Parathyroid adenoma (tissue), 2 donors: ENCODE data around the gene NKX2-2.
A peak's percentile ranks its signal among the peaks of the same experiment; 100 is the strongest.

Experiments used
- H2AFZ ChIP-seq: fragments of 300-600 bp; sonication (generic); one replicate; pipeline ENCODE4 v1.7.0; 2017; ENCODE audit warnings: antibody characterized with exemption, mild to moderate bottlenecking
- H3K27ac ChIP-seq: fragments of 300-600 bp; sonication (generic); one replicate; pipeline ENCODE4 v1.7.0; 2017
- H3K27me3 ChIP-seq: fragments of 300-600 bp; sonication (generic); one replicate; pipeline ENCODE4 v1.7.0; 2017; ENCODE audit warnings: low read length; ENCODE audit not compliant: control insufficient read depth, insufficient read depth
- H3K36me3 ChIP-seq: fragments of 300-600 bp; sonication (generic); one replicate; pipeline ENCODE4 v1.7.0; 2017; ENCODE audit warnings: low read length; ENCODE audit not compliant: control insufficient read depth, insufficient read depth
- H3K4me1 ChIP-seq: fragments of 300-600 bp; sonication (generic); one replicate; pipeline ENCODE4 v1.7.0; 2017; ENCODE audit warnings: control low read depth
- H3K4me2 ChIP-seq: fragments of 300-600 bp; sonication (generic); one replicate; pipeline ENCODE4 v1.7.0; 2017; ENCODE audit warnings: low read length
- H3K4me3 ChIP-seq: fragments of 300-600 bp; sonication (generic); one replicate; pipeline ENCODE4 v1.7.0; 2017; ENCODE audit warnings: low read depth, low read length
- H3K79me2 ChIP-seq: fragments of 300-600 bp; sonication (generic); one replicate; pipeline ENCODE4 v1.7.0; 2017; ENCODE audit warnings: control low read depth
- H3K9ac ChIP-seq: fragments of 300-600 bp; sonication (generic); one replicate; pipeline ENCODE4 v1.7.0; 2017; ENCODE audit warnings: mild to moderate bottlenecking
- H3K9me3 ChIP-seq: fragments of 300-600 bp; sonication (generic); one replicate; pipeline ENCODE4 v1.7.0; 2017; ENCODE audit warnings: low read length; ENCODE audit not compliant: control insufficient read depth
- CTCF ChIP-seq: fragments of 300-600 bp; sonication (generic); IDR thresholded peaks from one replicate; pipeline ENCODE4 v1.7.0; 2017; ENCODE audit warnings: antibody characterized with exemption, mild to moderate bottlenecking
- donor health status: primary hyperparathyroidism.

Gene NKX2-2

DNA sequence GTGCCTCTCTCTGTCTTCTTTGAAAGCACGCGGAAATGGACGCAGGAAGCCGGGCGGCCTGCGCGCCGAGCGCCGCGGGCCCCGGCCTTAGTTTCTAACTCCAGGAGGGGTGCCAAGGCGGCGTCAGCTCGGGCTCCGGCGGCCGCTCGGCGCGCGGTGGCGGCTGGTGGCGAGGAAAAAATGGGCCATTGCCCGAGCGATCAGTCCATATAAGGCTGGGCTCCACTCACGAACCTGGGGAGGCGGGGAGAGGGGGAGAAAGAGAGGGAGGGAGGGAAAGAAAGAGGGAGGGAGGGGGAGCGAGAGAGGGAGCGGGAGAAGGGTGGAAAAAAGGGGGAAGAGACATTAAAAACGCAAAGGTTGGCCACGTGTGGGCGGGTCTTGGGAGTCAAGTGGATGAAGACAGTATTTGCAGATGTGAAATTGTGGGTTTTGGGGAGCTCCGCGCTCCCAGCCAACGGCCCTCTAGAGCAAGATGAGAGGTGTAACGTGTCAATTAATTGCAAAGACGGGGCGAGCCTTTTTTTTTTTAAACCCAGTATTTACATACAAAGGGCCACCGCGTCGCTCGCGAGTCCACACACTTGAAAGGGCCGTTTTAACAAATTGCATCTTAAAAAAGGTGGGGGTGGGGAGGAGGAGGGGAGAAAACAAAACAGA is at the start of gene NKX2-2:
Gene NKX2-2, minus strand, starts transcription at position 184 of the 660 bp plus-strand sequence. CDS start 395 bp downstream, outside the sequence.
- Histone ChIP-seq H3K9me3 (no peaks in the 10 kb centered on the region), H3K36me3 (no peaks in the 10 kb centered on the region), H3K27ac (no peak within 1 kb of the TSS), H3K4me3 (peak within 1 kb of the TSS; percentile 11), H3K79me2 (no peaks in the 10 kb centered on the region), H3K4me2 (peak within 1 kb of the TSS; percentile 44), H2AFZ (peak within 1 kb of the TSS; percentile 5), H3K27me3 (peaks cover 49% of the 10 kb centered on the region), H3K4me1 (no peaks in the 10 kb centered on the region), H3K9ac (no peak within 1 kb of the TSS)
- no peak for TF ChIP-seq CTCF

- H3K27ac ChIP-seq = no peak overlapping the region
- H2AFZ ChIP-seq = no peak overlapping the region
- H3K9ac ChIP-seq = no peak overlapping the region
- TF ChIP-seq CTCF = no peak
- H3K4me1 ChIP-seq = no peaks in the 10 kb centered on the region
- H3K79me2 ChIP-seq = no peaks in the 10 kb centered on the region
- H3K4me3 ChIP-seq = no peak overlapping the region
- H3K4me2 ChIP-seq = no peak overlapping the region
- H3K36me3 ChIP-seq = no peaks in the 10 kb centered on the region
- no peaks in the 10 kb centered on the region for H3K9me3 ChIP-seq
- H3K27me3 ChIP-seq = no peaks in the 10 kb centered on the region
Measured at GRCh38 chr20:21562656-21563055, 48.8 kb upstream of the NKX2-2 start.

- Histone ChIP-seq H3K27me3 (no peaks in the 10 kb centered on the region), H2AFZ (no peak overlapping the region), H3K9ac (no peak overlapping the region)
Measured at GRCh38 chr20:21559305-21559704, 45.4 kb upstream of the NKX2-2 start.

GRCh38 chr20:21557241-21558020 is 43.6 kb upstream of the NKX2-2 start:
- no peaks in the 10 kb centered on the region for H3K27me3 ChIP-seq

More at GRCh38 chr20:21559305-21559704, 45.4 kb upstream of the NKX2-2 start:
- Histone ChIP-seq H3K27ac (no peak overlapping the region), H3K4me3 (no peak overlapping the region), H3K79me2 (no peaks in the 10 kb centered on the region), H3K4me2 (no peak overlapping the region), H3K36me3 (no peaks in the 10 kb centered on the region), H3K9me3 (no peaks in the 10 kb centered on the region), H3K4me1 (no peaks in the 10 kb centered on the region)
- no peak for TF ChIP-seq CTCF

More at GRCh38 chr20:21557241-21558020, 43.6 kb upstream of the NKX2-2 start:
- Histone ChIP-seq H3K9ac (no peak overlapping the region), H3K27ac (no peak overlapping the region), H3K9me3 (no peaks in the 10 kb centered on the region), H2AFZ (no peak overlapping the region), H3K36me3 (no peaks in the 10 kb centered on the region), H3K4me3 (no peak overlapping the region), H3K4me1 (no peaks in the 10 kb centered on the region), H3K4me2 (no peak overlapping the region), H3K79me2 (no peaks in the 10 kb centered on the region)
- no peak for TF ChIP-seq CTCF
